Duodenal mucosa (tissue), 2 donors: ENCODE data around the gene JSRP1.

Experiments used
- H3K27ac ChIP-seq: one replicate; pipeline ENCODE4 v1.7.0; 2013; ENCODE audit warnings: low read depth, low read length
- H3K27me3 ChIP-seq, 2 donors: one replicate each; pipeline ENCODE4 v1.7.0; 2013; ENCODE audit warnings: low read length in 2 of 2, control low read depth in 1 of 2; ENCODE audit not compliant: insufficient read depth in 2 of 2, control insufficient read depth in 1 of 2
- H3K36me3 ChIP-seq, 2 donors: one replicate each; pipeline ENCODE4 v1.7.0; 2013; ENCODE audit warnings: low read length in 2 of 2, control low read depth in 1 of 2; ENCODE audit not compliant: insufficient read depth in 2 of 2, control insufficient read depth in 1 of 2
- H3K4me1 ChIP-seq, 2 donors: one replicate each; pipeline ENCODE4 v1.7.0; 2013; ENCODE audit warnings: low read length in 2 of 2, control low read depth in 1 of 2; ENCODE audit not compliant: insufficient read depth in 2 of 2, control insufficient read depth in 1 of 2
- H3K4me3 ChIP-seq, 2 donors: one replicate each; pipeline ENCODE4 v1.7.0; 2013; ENCODE audit warnings: low read length in 2 of 2, low read depth in 1 of 2
- H3K9ac ChIP-seq, 2 donors: one replicate each; pipeline ENCODE4 v1.7.0; 2013; ENCODE audit warnings: low read length in 2 of 2, low read depth in 1 of 2
- H3K9me3 ChIP-seq, 2 donors: one replicate each; pipeline ENCODE4 v1.7.0; 2013; ENCODE audit warnings: low read length in 2 of 2, control low read depth in 1 of 2; ENCODE audit not compliant: control insufficient read depth in 1 of 2

The JSRP1 gene

DNA sequence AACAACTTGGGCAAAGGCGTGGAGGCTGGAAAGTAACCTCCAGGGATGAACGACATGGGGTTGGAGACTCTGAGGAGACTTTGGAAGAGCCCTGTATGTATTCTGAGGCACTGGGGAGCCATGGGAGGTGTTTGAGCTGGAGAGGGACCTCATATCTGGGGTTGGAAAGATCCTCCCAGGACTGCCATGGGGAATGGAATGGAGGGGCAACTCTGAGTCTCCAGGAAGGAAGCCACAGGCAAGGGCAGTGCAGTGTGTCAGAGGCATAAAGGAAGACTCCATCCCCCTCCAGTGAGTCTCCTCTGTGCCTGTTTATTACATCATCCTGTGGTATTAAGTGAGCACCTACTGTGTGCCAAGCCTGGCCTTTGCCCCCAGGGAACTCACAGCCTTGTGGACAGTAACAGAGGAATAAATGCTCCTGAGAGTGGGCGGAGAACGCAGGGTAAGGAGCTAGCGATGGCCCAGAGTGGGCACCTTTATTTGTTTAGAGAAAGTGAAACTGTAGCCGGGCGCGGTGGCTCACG lies 18.0 kb upstream of the JSRP1 start:
- Histone ChIP-seq H3K36me3 (peaks cover 7 to 17% of the 10 kb centered on the region in 2 donors), H3K27me3 (no peaks in the 10 kb centered on the region), H3K4me1 (peaks cover 34 to 41% of the 10 kb centered on the region in 2 donors), H3K9me3 (no peaks in the 10 kb centered on the region), H3K4me3 (peak overlapping the region in 1 of 2 donors; percentile 37), H3K9ac (peak overlapping the region in 1 of 2 donors; percentile 44), H3K27ac (no peak overlapping the region)

DNA sequence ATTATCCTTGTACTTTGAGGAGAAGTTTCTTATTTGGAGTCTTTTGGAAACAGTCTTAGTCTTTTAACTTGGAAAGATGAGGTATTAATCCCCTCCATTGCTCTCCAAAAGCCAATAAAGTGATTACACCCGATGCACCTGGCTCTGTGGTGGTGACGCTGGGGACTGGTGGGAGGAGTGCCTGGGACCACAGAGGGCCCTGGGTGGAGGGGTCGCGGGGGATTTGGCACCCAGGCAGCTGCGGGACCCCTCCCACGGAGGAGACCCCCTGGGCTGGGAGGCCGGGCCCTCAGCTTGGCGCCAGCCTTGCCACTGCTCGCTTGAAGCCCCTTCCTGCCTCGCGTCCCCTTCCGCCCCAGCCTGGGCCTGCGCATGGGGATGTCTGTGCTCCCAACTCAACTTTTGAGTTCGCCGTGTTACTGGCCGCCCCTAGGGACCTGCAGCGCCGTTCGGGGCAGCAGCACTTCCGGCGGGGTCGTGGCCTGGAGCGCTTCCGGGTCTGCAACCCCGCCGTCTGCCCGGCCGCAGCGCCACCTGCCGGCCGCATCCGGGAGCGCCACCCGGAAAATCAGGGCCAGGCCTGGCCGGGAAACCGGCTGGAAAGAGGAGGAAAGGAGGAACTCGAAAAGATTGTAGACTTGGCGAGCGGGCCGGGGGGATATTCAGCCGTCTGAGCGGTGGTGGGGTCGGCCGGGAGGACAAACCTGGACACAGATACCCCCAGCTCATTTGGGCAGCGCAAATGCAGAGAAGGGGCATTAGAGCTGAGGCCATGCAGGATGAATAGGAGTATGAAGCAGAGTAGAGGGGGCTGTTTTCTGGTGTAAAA lies 17.4 kb upstream of the JSRP1 start:
- peaks cover 34 to 41% of the 10 kb centered on the region in 2 donors for H3K4me1 ChIP-seq
- peak overlapping the region; percentile 73 for H3K27ac ChIP-seq
- H3K4me3 ChIP-seq, result peak overlapping the region; percentile 43 to 55
- no peaks in the 10 kb centered on the region for H3K27me3 ChIP-seq
- no peaks in the 10 kb centered on the region for H3K9me3 ChIP-seq
- H3K9ac ChIP-seq, result peak overlapping the region; percentile 6 to 54
- peaks cover 7 to 17% of the 10 kb centered on the region in 2 donors for H3K36me3 ChIP-seq

DNA sequence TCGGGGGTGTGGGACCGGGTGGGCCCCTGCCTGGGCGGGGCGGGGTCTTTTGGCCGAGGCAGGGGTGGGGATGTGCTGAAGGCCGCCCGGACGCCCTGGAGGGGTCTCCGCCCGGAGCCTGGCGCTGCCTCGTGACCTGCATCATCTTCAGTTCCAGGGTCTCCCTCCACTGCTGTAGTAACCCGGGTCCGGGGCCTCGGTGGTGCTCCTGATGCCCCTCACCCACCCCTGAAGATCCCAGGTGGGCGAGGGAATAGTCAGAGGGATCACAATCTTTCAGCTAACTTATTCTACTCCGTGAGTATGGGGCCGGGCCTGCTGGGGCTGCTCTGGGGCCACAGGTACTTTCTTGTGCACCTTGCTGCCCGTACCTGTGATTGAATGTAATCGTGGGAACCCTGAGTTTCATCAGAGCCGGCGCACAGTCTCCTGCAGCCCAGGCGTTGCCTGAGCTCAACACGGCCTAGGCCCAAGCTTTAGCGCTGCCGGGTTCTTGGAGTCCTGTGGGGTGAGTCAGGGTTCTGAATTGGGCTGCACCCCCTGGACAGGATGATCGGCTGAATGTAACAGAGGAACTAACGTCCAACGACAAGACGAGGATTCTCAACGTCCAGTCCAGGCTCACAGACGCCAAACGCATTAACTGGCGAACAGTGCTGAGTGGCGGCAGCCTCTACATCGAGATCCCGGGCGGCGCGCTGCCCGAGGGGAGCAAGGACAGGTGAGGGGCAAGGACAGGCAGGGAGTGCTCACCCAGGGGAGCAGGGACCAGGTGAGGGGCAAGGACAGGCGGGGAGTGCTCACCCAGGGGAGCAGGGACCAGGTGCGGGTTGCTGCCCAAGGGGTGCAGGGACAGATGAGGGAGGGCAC lies 15.3 kb upstream of the JSRP1 start:
- peaks cover 39 to 44% of the 10 kb centered on the region in 2 donors for H3K4me1 ChIP-seq
- H3K9ac ChIP-seq, result peak overlapping the region; percentile 84 to 95
- H3K4me3 ChIP-seq, result peak overlapping the region; percentile 86 to 87
- H3K27ac ChIP-seq, result peak overlapping the region; percentile 96
- peaks cover 7 to 17% of the 10 kb centered on the region in 2 donors for H3K36me3 ChIP-seq
- H3K9me3 ChIP-seq, result no peaks in the 10 kb centered on the region
- H3K27me3 ChIP-seq, result no peaks in the 10 kb centered on the region

DNA sequence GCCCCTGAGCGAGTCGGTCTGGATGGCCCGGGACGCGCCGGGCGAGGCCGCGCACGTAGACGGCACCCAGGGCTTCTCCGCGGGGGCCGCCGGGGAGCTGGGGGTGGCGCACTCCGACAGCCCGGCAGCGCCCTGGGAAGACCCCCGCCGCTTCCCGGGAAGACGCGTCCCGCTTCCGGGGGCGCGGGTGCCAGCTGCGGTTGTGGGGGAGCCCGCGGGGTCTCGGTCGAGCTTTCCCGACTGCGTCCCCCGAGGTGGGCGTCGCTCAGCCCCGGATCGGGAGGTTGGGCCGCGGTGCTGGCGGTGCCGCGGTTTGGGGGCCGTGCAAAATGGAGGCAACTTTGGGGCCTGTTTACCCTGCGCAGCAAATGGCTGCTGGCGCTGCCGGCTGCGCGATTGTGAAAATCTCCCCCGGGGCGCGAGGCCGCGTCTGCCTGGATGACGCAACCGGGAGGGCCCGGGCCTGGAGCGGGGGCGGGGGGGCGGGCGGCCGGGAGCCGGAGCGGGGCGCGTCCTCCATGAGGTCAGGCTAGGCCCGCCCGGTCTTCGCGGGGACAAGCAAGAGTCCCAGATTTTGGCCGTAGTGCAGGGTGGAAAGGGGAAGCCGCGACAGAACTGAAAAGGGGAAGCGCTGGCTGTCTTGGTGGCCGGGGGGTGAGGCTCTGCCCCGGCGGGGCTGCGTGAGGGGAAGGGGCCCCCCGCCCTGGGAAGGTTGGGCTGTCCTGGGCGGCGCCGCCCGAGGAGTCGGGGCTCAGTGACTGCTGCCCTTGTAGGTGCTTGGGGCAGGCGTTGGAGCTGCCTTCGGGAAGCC lies 14.4 kb upstream of the JSRP1 start:
- Histone ChIP-seq H3K4me1 (peaks cover 39 to 42% of the 10 kb centered on the region in 2 donors), H3K36me3 (peaks cover 7 to 17% of the 10 kb centered on the region in 2 donors), H3K27ac (peak overlapping the region; percentile 96), H3K9me3 (no peaks in the 10 kb centered on the region), H3K4me3 (peak overlapping the region; percentile 86 to 87), H3K9ac (peak overlapping the region; percentile 95 to 97), H3K27me3 (no peaks in the 10 kb centered on the region)

DNA sequence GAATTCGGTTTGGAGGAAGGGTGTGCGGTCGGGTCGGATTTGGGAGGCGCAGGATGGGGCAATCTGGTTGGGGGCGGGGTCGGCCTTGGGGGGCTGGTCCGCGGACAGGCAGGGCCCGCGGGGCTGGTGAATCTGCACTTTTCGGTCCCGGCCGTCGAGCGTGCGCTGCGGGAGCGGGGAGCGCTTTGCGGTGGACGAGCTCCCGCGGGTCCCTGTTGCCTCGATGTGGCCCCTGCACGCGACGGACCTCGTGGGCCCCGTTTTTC lies 13.9 kb upstream of the JSRP1 start:
- Histone ChIP-seq H3K9me3 (no peaks in the 10 kb centered on the region), H3K27ac (peak overlapping the region; percentile 96), H3K27me3 (no peaks in the 10 kb centered on the region), H3K9ac (peak overlapping the region; percentile 95 to 97), H3K36me3 (peaks cover 7 to 13% of the 10 kb centered on the region in 2 donors), H3K4me1 (peaks cover 34 to 37% of the 10 kb centered on the region in 2 donors), H3K4me3 (peak overlapping the region; percentile 86 to 87)

DNA sequence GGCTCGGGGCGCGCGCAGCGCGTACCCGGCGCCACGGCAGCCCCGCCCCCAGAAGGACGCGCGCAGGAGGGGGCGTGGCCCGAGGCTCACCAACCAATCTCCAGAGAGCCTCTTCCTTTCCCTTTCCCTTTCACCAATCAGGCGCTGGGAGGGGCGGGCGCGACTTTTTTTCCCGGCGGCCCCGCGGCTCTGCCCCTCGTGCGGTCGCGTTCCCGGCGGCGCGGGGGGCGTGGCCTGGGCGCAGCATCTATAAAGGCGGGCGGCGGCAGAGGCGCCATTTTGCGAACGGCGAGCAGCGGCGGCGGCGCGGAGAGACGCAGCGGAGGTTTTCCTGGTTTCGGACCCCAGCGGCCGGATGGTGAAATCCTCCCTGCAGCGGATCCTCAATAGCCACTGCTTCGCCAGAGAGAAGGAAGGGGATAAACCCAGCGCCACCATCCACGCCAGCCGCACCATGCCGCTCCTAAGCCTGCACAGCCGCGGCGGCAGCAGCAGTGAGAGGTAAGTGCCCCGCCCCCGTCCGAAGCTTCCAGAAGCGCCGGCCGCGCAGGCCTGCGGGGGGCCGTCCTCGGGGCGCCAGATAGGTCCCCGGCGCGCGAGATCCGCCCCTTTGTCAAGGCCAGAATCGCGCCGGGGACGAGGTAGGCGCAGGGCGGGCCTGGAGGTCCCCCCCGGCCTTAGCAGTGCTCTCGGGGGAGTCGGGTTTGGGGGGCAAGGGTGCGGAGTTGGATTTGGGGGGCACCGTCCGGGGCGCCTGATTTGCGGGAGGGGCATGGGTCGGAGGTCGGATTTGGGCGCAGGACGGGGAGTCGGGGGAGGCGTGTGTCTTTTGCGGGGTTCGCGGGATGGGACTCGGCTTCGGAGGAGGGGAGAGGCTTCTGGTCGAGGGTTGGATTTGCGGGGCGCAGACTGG lies 13.3 kb upstream of the JSRP1 start:
- no peaks in the 10 kb centered on the region for H3K9me3 ChIP-seq
- no peaks in the 10 kb centered on the region for H3K27me3 ChIP-seq
- H3K36me3 ChIP-seq, result peaks cover 7 to 13% of the 10 kb centered on the region in 2 donors
- H3K4me3 ChIP-seq, result peak overlapping the region; percentile 86 to 87
- H3K9ac ChIP-seq, result peak overlapping the region; percentile 95 to 97
- peak overlapping the region; percentile 96 for H3K27ac ChIP-seq
- peaks cover 30 to 35% of the 10 kb centered on the region in 2 donors for H3K4me1 ChIP-seq

DNA sequence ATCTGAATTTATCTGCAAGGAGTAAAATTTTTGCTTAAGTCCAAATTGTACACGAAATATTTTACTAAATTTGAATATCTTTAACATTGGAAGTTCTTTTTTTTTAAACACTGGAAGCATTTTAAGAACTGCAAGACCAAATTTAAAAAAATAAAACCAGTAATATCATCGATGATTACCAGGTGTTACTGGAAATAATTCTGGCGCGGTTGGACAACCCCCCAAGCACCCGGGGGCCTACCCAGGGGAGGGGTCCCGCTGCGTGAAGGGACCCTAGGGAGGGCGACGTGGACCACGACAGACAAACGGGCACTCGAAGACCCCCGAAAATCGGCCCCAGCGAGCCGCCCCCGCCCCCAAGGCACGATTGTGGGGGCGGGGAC lies 12.6 kb upstream of the JSRP1 start:
- H3K27me3 ChIP-seq, result no peaks in the 10 kb centered on the region
- peaks cover 24 to 30% of the 10 kb centered on the region in 2 donors for H3K4me1 ChIP-seq
- H3K4me3 ChIP-seq, result peak overlapping the region; percentile 72 to 77
- peak overlapping the region; percentile 50 for H3K27ac ChIP-seq
- H3K9ac ChIP-seq, result peak overlapping the region; percentile 72 to 78
- peaks cover 7 to 13% of the 10 kb centered on the region in 2 donors for H3K36me3 ChIP-seq
- no peaks in the 10 kb centered on the region for H3K9me3 ChIP-seq

DNA sequence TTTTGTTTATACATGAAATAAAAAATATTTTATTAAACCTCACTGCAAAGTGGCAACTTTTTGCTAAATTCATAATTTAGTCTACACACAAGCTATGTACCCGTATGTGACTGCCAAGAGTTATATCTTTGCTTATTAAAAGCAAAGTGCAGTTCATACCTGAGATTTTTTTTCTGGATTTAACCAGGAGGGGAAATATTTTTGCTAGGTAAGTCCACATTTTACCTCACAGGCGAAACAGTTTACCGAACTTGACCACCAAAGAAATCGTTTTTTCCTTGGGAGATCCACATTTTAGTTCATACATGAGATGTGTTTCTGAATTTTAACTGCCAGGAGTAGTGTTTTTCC lies 12.2 kb upstream of the JSRP1 start:
- Histone ChIP-seq H3K4me1 (peaks cover 22 to 26% of the 10 kb centered on the region in 2 donors), H3K27me3 (no peaks in the 10 kb centered on the region), H3K9me3 (no peaks in the 10 kb centered on the region), H3K4me3 (peak overlapping the region in 1 of 2 donors; percentile 72), H3K27ac (no peak overlapping the region), H3K36me3 (peaks cover 7 to 12% of the 10 kb centered on the region in 2 donors), H3K9ac (peak overlapping the region in 1 of 2 donors; percentile 78)
